H1 (cell line): ENCODE measurements around the gene ESR1. TPM values are rescaled to one million over a fixed set of nuclear protein-coding genes. Genes with fewer than 3 reads are reported as not detected.

Experiments
- CTCF ChIA-PET: fragments of 300-600 bp; sonication (Branson Sonifier 250); formaldehyde crosslinking; loops from one replicate; lab custom pipeline; 2021; ENCODE audit not compliant: partially characterized antibody; lab: Charles Lee
- POLR2A ChIA-PET: fragments of 300-600 bp; sonication (Branson Sonifier 250); formaldehyde crosslinking; loops from one replicate; lab custom pipeline; 2021; ENCODE audit warnings: inconsistent platforms; ENCODE audit not compliant: partially characterized antibody; lab: Charles Lee
- DNase-seq, 2 experiments: peaks; one replicate each; pipeline versions ENCODE4 v3.0.0 to v3.0.0-alpha.2; 2010 to 2022; ENCODE audit warnings: low spot score in 2 of 2, low read depth in 1 of 2, mixed read lengths in 1 of 2
- FAIRE-seq: peaks from 2 replicates; lab custom pipeline; 2011; peaks lifted over from hg19 to GRCh38; lab: Jason Lieb, UNC
- H2AFZ ChIP-seq: 2 replicates; pipeline ENCODE4 v1.8.1; 2012; ENCODE audit warnings: low read length, inconsistent platforms
- H2AK5ac ChIP-seq: 2 replicates; pipeline ENCODE4 v1.6.1; 2013; ENCODE audit warnings: low read depth, low read length
- H2BK120ac ChIP-seq: replicated peaks from 2 replicates; pipeline ENCODE3; 2013; ENCODE audit warnings: low read depth, low read length, inconsistent platforms
- H2BK12ac ChIP-seq: 2 replicates; pipeline ENCODE4 v1.6.1; 2013; ENCODE audit warnings: low read depth, low read length
- H2BK15ac ChIP-seq: 2 replicates; pipeline ENCODE4 v1.6.1; 2013; ENCODE audit warnings: low read length
- H2BK20ac ChIP-seq: 2 replicates; pipeline ENCODE4 v1.6.1; 2013; ENCODE audit warnings: low read length
- H2BK5ac ChIP-seq: 2 replicates; pipeline ENCODE4 v1.6.1; 2013; ENCODE audit warnings: low read depth, low read length
- H3K14ac ChIP-seq: 2 replicates; pipeline ENCODE4 v1.6.1; 2013; ENCODE audit warnings: inconsistent platforms; ENCODE audit not compliant: insufficient read length
- H3K18ac ChIP-seq: 2 replicates; pipeline ENCODE4 v1.6.1; 2013; ENCODE audit warnings: low read length; ENCODE audit errors: extremely low read depth
- H3K23ac ChIP-seq: 2 replicates; pipeline ENCODE4 v1.6.1; 2013; ENCODE audit warnings: inconsistent platforms; ENCODE audit not compliant: insufficient read length
- H3K23me2 ChIP-seq: 2 replicates; pipeline ENCODE4 v1.6.1; 2013; ENCODE audit warnings: low read depth, low read length
- H3K27ac ChIP-seq: 2 replicates; pipeline ENCODE4 v1.6.1; 2011; ENCODE audit warnings: low read depth, low read length, inconsistent platforms
- H3K27me3 ChIP-seq, 4 experiments: replicated peaks in 1 of 4; 1 replicate in 1 of 4; 2 replicates in 3 of 4; pipeline versions ENCODE4 v1.6.1 to v1.8.1; 2011 to 2013; ENCODE audit warnings: low read length in 3 of 4, mild to moderate bottlenecking in 3 of 4, inconsistent platforms in 2 of 4, mixed read lengths in 2 of 4, moderate library complexity in 1 of 4; ENCODE audit not compliant: control insufficient read depth in 3 of 4, insufficient read depth in 3 of 4; ENCODE audit errors: extremely low read depth in 1 of 4
- H3K36me3 ChIP-seq, 4 experiments: 2 replicates each; pipeline versions ENCODE4 v1.6.1 to v1.8.1; 2011 to 2013; ENCODE audit warnings: mild to moderate bottlenecking in 4 of 4, low read length in 3 of 4, moderate library complexity in 2 of 4, control low read depth in 1 of 4, inconsistent platforms in 1 of 4; ENCODE audit not compliant: insufficient read depth in 4 of 4, control insufficient read depth in 2 of 4
- H3K4ac ChIP-seq: replicated peaks from 2 replicates; pipeline ENCODE3; 2013; ENCODE audit warnings: low read length, low read depth, mixed read lengths, inconsistent platforms; ENCODE audit not compliant: insufficient read length
- H3K4me1 ChIP-seq, 4 experiments: replicated peaks in 1 of 4; 1 replicate in 1 of 4; 2 replicates in 3 of 4; pipeline versions ENCODE4 v1.6.1 to v1.8.1; 2011 to 2013; ENCODE audit warnings: low read length in 3 of 4, inconsistent platforms in 2 of 4, mixed read lengths in 1 of 4; ENCODE audit not compliant: insufficient read depth in 4 of 4, control insufficient read depth in 3 of 4
- H3K4me2 ChIP-seq, 2 experiments: 2 replicates each; pipeline versions ENCODE4 v1.6.1 to v1.8.1; 2011 to 2013; ENCODE audit warnings: low read depth in 2 of 2, low read length in 2 of 2, control low read depth in 1 of 2, inconsistent platforms in 1 of 2, mild to moderate bottlenecking in 1 of 2; ENCODE audit not compliant: insufficient read depth in 1 of 2
- H3K4me3 ChIP-seq, 4 experiments: fragments of 200-600, 300-600 bp in 1 of 4; sonication (generic), shearing (Covaris generic), sonication (Bioruptor Twin) in 1 of 4; 2 replicates each; pipeline versions ENCODE4 v1.5.1 to v1.8.1; 2011 to 2016; ENCODE audit warnings: low read length in 4 of 4, low read depth in 3 of 4, control low read depth in 2 of 4, inconsistent platforms in 2 of 4, mild to moderate bottlenecking in 2 of 4, mixed read lengths in 1 of 4, moderate library complexity in 1 of 4; ENCODE audit not compliant: insufficient read depth in 2 of 4; ENCODE audit errors: extremely low read depth in 1 of 4
- H3K56ac ChIP-seq: replicated peaks from 2 replicates; pipeline ENCODE3; 2013; ENCODE audit warnings: low read depth, mild to moderate bottlenecking, mixed read lengths, low read length, inconsistent platforms; ENCODE audit not compliant: insufficient read length
- H3K79me1 ChIP-seq: 2 replicates; pipeline ENCODE4 v1.6.1; 2013; ENCODE audit warnings: low read depth, low read length, control low read depth
- H3K79me2 ChIP-seq, 2 experiments: 2 replicates each; pipeline versions ENCODE4 v1.6.1 to v1.8.1; 2012 to 2013; ENCODE audit warnings: low read length in 2 of 2, mild to moderate bottlenecking in 2 of 2, inconsistent platforms in 1 of 2; ENCODE audit not compliant: insufficient read depth in 2 of 2, control insufficient read depth in 1 of 2
- H3K9ac ChIP-seq, 4 experiments: replicated peaks in 1 of 4; 1 replicate in 1 of 4; 2 replicates in 3 of 4; pipeline versions ENCODE4 v1.6.1 to v1.8.1; 2011 to 2013; ENCODE audit warnings: low read depth in 3 of 4, low read length in 3 of 4, control low read depth in 2 of 4, mild to moderate bottlenecking in 2 of 4, moderate library complexity in 2 of 4, inconsistent platforms in 1 of 4; ENCODE audit errors: extremely low read depth in 1 of 4
- H3K9me3 ChIP-seq, 2 experiments: 2 replicates each; pipeline versions ENCODE4 v1.6.1 to v1.8.1; 2012 to 2013; ENCODE audit warnings: mild to moderate bottlenecking in 2 of 2, moderate library complexity in 2 of 2, control low read depth in 1 of 2, inconsistent platforms in 1 of 2, low read depth in 1 of 2, low read length in 1 of 2, mixed read lengths in 1 of 2; ENCODE audit not compliant: insufficient read depth in 2 of 2
- H4K20me1 ChIP-seq, 2 experiments: replicated peaks in 1 of 2; 2 replicates each; pipeline versions ENCODE3 to v1.8.1; 2011 to 2013; ENCODE audit warnings: inconsistent platforms in 2 of 2, low read length in 2 of 2, mild to moderate bottlenecking in 1 of 2; ENCODE audit not compliant: insufficient read depth in 2 of 2, control insufficient read depth in 1 of 2
- H4K5ac ChIP-seq: 2 replicates; pipeline ENCODE4 v1.6.1; 2013; ENCODE audit warnings: low read length, low read depth, mixed read lengths, inconsistent platforms; ENCODE audit not compliant: insufficient read length
- H4K8ac ChIP-seq: 2 replicates; pipeline ENCODE4 v1.8.0; 2013; ENCODE audit warnings: mild to moderate bottlenecking, moderate library complexity, low read length, inconsistent platforms; ENCODE audit not compliant: insufficient read depth; ENCODE audit errors: extremely low read depth
- H4K91ac ChIP-seq: replicated peaks from 2 replicates; pipeline ENCODE3; 2013; ENCODE audit warnings: low read length, mixed read lengths, inconsistent platforms; ENCODE audit not compliant: insufficient read length
- ASH2L ChIP-seq: fragments of 200-600, 300-600 bp; sonication (generic); IDR thresholded peaks from one replicate; pipeline ENCODE4 v1.7.1; 2017; ENCODE audit warnings: low read length
- CHD2 ChIP-seq: IDR thresholded peaks from 2 replicates; pipeline ENCODE4 v1.6.1; 2012; ENCODE audit warnings: low read length, improper control_type of control experiment
- GABPA ChIP-seq: IDR thresholded peaks from 2 replicates; pipeline ENCODE4 v1.6.1; 2011; ENCODE audit warnings: mild to moderate bottlenecking, low read length, moderate library complexity, borderline replicate concordance; ENCODE audit not compliant: insufficient read depth
- KDM1A ChIP-seq: fragments of 200-600, 300-600 bp; sonication (generic); IDR thresholded peaks from 2 replicates; pipeline ENCODE4 v1.7.1; 2016; ENCODE audit warnings: mild to moderate bottlenecking, low read length, borderline replicate concordance
- RAD21 ChIP-seq, 2 experiments: IDR thresholded peaks in 1 of 2; conservative IDR thresholded peaks in 1 of 2; 2 replicates each; pipeline ENCODE4 v1.6.1; 2011; ENCODE audit warnings: low read depth in 2 of 2, low read length in 2 of 2, improper control_type of control experiment in 1 of 2, inconsistent platforms in 1 of 2, mild to moderate bottlenecking in 1 of 2, moderate library complexity in 1 of 2
- SIX5 ChIP-seq: IDR thresholded peaks from 2 replicates; pipeline ENCODE4 v1.6.1; 2011; ENCODE audit warnings: mild to moderate bottlenecking, low read depth, low read length
- TAF1 ChIP-seq: IDR thresholded peaks from 2 replicates; pipeline ENCODE4 v1.6.1; 2011; ENCODE audit warnings: mild to moderate bottlenecking, low read depth, low read length
- WGBS, 2 experiments: shearing (Covaris generic) in 1 of 2; methylation state at CpG; one replicate each; pipeline versions ENCODE4 v1.1.6 to v1.1.7; 2013 to 2015; ENCODE audit warnings: low lambda C conversion rate in 2 of 2, mixed read lengths in 2 of 2, inconsistent platforms in 1 of 2, low coverage in 1 of 2, missing lambda C conversion rate in 1 of 2; ENCODE audit not compliant: insufficient replicate concordance in 2 of 2, insufficient coverage in 1 of 2, insufficient read length in 1 of 2; ENCODE audit errors: extremely low coverage in 1 of 2, missing lambda C conversion rate in 1 of 2; 5-methylcytosine and 5-hydroxymethylcytosine counted together
- polyA plus RNA-seq, 7 experiments: library from polyadenylated mRNA; depleted of rRNA in 3 of 7; stranded (reverse) in 5 of 7; unstranded in 2 of 7; fragments of >200 nt in 5 of 7; fragments of 200-250 nt in 2 of 7; gene quantifications; 1 replicate in 5 of 7; 2 replicates in 1 of 7; 4 replicates in 1 of 7; pipeline versions ENCODE4 v1.2.1 to v1.2.3, GENCODE V29; 2011 to 2013; ENCODE audit warnings: missing spikeins in 2 of 7, mixed read lengths in 2 of 7
- total RNA-seq: library from RNA; stranded (reverse); fragmentation: NEBNext Ultra II Directional; extraction: Animal tissue kit (Norgen Biotek cat#: 25700); gene quantifications from 2 replicates; pipeline ENCODE4 v1.2.1, GENCODE V29; 2021
- TF ChIP-seq, protein P1 (sequence below): IDR thresholded peaks from 2 replicates; pipeline ENCODE4 v1.6.1; 2011; ENCODE audit warnings: low read length, improper control_type of control experiment

Gene ESR1
- total and polyA plus RNA-seq, 2 of the 8 experiments (the other 6 are each of a cell fraction or from before 2014, with no cell fraction given), result 0.03 to 0.17 TPM

DNA sequence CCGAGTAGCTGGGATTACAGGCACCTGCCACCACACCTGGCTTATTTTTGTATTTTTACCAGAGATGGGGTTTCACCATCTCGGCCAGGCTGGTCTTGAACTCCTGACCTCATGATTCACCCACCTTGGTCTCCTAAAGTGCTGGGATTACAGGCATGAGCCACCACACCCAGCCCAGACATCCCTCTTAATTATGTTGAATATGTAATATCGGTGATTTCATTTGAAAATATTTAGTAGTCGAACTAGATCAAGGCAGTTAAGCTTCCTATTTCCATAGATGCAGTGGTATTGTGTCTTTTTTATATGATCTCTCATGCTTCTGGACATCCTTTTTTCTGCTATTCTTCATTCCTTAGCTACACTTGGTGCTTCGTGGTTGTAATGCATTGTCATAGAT lies 29.7 kb downstream of the ESR1 start:
- CTCF ChIA-PET, result interaction anchor here (1.0 kb wide), 1 partner anchor 287 kb away, joined by 3 read pairs; no protein-coding TSS in a partner anchor
- TF ChIP-seq CHD2 (no peak), GABPA (no peak), ASH2L (no peak), SIX5 (no peak), KDM1A (no peak), RAD21 (IDR thresholded peaks at IDR 0.05 in 1 of 2, conservative IDR thresholded peaks at IDR 0.05 in 1 of 2; ENCODE audit: low read depth in 2 of 2, low read length in 2 of 2) (no peak), TAF1 (no peak)
- TF ChIP-seq, protein P1, sequence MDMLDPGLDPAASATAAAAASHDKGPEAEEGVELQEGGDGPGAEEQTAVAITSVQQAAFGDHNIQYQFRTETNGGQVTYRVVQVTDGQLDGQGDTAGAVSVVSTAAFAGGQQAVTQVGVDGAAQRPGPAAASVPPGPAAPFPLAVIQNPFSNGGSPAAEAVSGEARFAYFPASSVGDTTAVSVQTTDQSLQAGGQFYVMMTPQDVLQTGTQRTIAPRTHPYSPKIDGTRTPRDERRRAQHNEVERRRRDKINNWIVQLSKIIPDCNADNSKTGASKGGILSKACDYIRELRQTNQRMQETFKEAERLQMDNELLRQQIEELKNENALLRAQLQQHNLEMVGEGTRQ, result no peak

More for the DNA sequence above, 29.7 kb downstream of the ESR1 start:
- Histone ChIP-seq H3K9ac (no peak overlapping the region), H3K56ac (no peak overlapping the region), H3K14ac (no peak overlapping the region), H3K4me2 (no peak overlapping the region), H3K79me1 (no peaks in the 10 kb centered on the region), H3K4me3 (no peak overlapping the region), H3K23ac (no peak overlapping the region), H2AK5ac (no peak overlapping the region), H3K4ac (no peak overlapping the region), H4K5ac (no peak overlapping the region), H3K27me3 (no peaks in the 10 kb centered on the region), H3K23me2 (no peaks in the 10 kb centered on the region), H2BK120ac (no peak overlapping the region), H3K9me3 (no peaks in the 10 kb centered on the region), H4K91ac (no peak overlapping the region), H2BK20ac (no peak overlapping the region), H2AFZ (no peak overlapping the region), H2BK15ac (no peak overlapping the region), H4K8ac (no peak overlapping the region), H3K27ac (no peak overlapping the region), H2BK5ac (no peak overlapping the region), H2BK12ac (no peak overlapping the region), H4K20me1 (no peaks in the 10 kb centered on the region), H3K18ac (no peak overlapping the region), H3K79me2 (no peaks in the 10 kb centered on the region), H3K4me1 (no peaks in the 10 kb centered on the region), H3K36me3 (no peaks in the 10 kb centered on the region)
- FAIRE-seq (no peak), DNase-seq (no peak)
- POLR2A ChIA-PET, result interaction anchor here (0.6 kb wide), 1 partner anchor 364 kb away, joined by 3 read pairs; no protein-coding TSS in a partner anchor
- 82% methylated on average over 5 of the region's 5 CpGs; no CpG with 5 or more reads in 1 of the 2 experiments for WGBS, 2 experiments
